LNCAP (cell line): Measurements from ENCODE around the gene BCL11A.

Experiments used
- TF ChIP-seq, protein P1 (sequence below): fragments of 450-650 bp; IDR thresholded peaks from 2 replicates; pipeline ENCODE4 v1.5.1; 2017; ENCODE audit warnings: mild to moderate bottlenecking

Gene BCL11A

DNA sequence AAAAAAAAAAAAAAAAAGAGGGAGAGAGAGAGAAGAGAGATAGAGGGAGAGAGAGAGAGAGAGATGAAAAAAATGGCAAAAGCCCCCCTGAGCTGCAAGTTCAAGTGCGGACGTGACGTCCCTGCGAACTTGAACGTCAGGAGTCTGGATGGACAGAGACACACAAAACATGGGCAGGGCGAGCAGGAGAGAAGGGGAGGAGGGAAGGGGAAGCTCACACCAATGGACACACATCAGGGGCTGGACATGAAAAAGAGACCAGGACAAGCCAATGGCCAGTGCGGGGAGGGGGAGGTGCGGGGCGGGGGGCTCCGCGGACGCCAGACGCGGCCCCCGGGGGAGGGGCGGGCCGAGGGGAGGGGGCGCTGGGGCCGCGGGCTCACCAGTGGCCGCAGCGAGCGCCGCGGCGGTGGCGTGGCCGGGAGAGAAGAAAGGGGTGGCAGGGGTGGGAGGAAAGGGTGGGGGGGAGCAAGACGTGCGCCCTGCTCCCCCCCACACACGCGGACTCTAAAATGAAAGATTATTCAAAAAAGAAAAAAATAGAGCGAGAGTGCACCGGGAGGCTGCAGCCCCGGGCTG lies at the start of gene BCL11A:
Gene BCL11A, minus strand, starts transcription at position 160 of the 579 bp plus-strand sequence. CDS start 384 bp downstream, outside the sequence.
- TF ChIP-seq, protein P1, sequence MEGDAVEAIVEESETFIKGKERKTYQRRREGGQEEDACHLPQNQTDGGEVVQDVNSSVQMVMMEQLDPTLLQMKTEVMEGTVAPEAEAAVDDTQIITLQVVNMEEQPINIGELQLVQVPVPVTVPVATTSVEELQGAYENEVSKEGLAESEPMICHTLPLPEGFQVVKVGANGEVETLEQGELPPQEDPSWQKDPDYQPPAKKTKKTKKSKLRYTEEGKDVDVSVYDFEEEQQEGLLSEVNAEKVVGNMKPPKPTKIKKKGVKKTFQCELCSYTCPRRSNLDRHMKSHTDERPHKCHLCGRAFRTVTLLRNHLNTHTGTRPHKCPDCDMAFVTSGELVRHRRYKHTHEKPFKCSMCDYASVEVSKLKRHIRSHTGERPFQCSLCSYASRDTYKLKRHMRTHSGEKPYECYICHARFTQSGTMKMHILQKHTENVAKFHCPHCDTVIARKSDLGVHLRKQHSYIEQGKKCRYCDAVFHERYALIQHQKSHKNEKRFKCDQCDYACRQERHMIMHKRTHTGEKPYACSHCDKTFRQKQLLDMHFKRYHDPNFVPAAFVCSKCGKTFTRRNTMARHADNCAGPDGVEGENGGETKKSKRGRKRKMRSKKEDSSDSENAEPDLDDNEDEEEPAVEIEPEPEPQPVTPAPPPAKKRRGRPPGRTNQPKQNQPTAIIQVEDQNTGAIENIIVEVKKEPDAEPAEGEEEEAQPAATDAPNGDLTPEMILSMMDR: no peak

DNA sequence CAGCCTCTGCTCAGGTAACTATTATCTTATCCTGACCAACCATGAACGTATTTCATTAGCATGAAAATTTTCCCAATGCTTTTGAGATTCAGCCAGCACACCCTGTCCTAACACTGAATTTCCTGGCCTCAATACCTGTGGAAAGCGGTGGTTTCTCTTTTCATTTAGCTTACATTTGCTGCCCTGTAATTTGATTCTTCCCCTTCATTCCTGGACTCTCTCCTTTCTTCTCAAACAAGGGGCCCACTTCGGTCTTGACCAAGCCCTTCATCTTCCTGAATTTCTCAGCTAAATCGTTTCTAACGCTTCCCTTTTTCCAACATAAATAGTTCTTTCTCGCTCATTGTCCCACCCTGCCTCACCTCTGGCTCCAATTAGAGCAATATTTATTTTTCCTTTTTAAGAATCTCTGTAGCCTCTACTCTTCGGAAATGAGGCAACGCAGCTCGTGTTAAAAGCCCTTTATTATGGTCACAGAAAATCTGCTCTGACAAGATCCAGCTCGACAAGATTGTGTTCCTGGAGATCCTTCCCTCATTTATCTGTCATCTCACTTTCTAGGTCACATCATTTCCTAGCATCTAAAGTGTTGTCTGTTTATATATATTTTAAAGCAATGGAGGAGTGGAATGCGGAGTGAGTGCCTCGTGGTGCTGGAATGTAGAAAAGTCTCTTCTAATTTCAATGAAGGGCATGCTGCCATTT lies 49.5 kb upstream of the BCL11A start:
- TF ChIP-seq, protein P1: no peak

DNA sequence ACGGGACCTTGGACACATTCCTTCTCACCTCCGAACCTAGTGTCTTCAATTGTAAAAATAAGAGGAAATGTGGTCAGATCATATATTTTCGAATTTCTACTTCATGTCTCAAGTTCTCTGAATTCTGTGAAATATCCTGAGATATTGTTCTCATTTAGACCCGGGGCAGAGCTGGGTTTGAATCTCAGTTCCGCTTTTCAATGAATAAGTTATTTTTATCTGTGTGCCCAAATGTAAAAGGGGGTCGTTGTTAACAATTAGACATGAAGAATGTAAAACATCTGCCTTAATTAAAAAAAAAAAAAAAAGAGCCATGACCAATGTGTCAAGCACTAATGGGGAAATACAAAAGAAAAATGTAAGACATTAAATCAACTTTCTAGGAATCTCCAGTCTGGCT lies 48.9 kb upstream of the BCL11A start:
- TF ChIP-seq, protein P1: no peak

DNA sequence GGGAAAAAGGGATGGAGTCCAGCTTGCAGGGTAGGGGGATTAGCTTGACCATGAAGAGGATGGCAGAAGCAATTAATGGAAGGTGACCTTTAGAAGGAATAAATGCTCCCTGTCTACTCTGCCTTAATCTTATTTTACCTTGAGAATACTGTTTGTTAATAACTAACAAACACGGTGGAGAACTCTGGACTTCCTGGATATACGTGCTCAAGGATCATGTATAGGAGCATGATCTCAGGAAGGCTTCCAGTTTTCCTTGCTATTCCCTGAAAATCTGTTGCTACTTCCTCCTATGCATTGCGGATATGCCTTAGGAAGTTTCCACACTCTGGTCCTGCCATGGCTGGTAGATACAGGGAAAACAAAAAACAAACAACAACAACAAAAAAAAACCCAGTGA lies 44.8 kb upstream of the BCL11A start:
- TF ChIP-seq, protein P1: no peak

DNA sequence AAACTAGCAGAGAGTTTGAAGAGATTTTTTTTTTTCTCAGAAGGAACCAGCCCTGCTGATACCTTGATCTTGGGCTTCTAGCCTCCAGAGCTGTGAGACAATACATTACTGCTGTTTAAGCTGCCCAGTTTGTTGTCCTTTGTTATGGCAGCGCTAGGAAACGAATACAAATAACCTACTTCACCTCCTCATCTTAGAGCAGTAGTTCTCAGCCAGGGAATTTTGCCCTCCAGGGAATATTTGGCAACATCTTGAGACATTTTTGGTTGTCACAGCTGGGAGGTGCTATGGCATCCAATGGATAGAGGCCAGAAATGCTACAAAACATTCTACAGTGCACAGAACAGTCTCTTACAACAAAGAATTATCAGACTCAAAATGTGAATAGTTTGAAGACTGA lies 43.9 kb upstream of the BCL11A start:
- TF ChIP-seq, protein P1: no peak

DNA sequence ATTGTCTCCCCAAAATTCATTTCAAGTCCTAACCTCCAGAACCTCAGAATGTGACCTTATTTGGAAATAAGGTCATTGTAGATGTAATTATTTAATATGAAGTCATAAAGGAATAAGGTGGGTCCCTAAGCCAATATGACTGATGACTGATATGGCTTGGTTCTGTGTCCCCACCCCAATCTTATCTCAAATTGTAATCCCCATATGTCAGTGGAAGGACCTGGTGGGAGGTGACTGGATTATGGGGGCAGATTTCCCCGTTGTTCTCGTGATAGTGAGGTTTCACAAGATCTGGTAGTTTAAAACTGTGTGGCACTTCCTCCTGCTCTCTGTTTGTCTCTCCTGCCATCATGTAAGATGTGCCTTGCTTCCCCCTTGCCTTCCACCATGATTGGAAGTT lies 43.0 kb upstream of the BCL11A start:
- TF ChIP-seq, protein P1: no peak

DNA sequence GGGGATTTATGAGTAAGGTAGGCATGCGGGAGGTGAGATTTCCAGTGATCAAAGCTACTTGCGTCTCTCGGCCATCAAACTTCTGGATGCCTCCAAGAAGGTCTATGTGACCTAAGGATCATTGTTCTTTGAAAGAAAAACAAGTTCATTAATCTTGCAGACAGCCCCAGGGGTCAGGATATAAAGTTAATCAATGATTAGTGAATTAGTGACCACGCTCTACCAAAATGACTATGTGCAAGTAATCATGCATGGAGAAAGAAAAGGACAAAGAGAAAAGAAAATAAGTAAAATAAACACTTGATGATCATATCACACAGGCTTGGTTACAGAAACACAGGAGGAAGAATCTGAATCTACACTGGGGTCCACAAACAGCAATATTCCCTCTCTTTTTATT lies 42.5 kb upstream of the BCL11A start:
- TF ChIP-seq, protein P1: no peak

DNA sequence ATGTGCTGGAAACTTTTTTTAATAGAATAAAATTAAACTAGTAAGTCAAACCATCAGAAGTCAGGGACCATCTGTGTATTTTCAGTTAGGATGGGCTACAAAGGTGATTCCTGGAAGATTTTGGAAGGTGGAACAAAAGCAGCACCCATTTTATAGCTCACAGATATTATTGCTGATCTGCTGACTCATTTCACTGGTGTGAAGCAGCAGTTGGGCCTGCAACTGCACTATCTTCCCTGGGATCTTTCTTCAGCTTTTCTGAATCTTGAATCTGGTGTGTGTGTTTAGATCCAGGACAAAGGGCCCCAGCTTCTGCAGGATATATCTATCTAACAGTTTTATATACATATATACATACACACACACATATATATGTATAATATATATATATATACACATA lies 35.6 kb upstream of the BCL11A start:
- TF ChIP-seq, protein P1: no peak
